HG02588 (cell line): ENCODE data around the gene STARD10.
A peak's percentile ranks its signal among the peaks of the same experiment; 100 is the strongest.
"Not testable (repeated sequence)": the region's sequence is repeated elsewhere in the genome, so short reads cannot be mapped to it uniquely, and the experiment has no call there.

Source experiments
- ATAC-seq: cut with Tn5 transposase; IDR thresholded peaks from one replicate; pipeline ENCODE4 v1.9.1; 2021; ENCODE audit warnings: mild to moderate bottlenecking, moderate library complexity; ENCODE audit not compliant: unreplicated experiment

The STARD10 gene, protein sequence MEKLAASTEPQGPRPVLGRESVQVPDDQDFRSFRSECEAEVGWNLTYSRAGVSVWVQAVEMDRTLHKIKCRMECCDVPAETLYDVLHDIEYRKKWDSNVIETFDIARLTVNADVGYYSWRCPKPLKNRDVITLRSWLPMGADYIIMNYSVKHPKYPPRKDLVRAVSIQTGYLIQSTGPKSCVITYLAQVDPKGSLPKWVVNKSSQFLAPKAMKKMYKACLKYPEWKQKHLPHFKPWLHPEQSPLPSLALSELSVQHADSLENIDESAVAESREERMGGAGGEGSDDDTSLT

GRCh38 chr11:72793425-72794367 is at the start of gene STARD10:
Gene STARD10 (minus strand): TSS chr11:72794047. CDS start chr11:72781181, 12,866 bp downstream.
- ATAC-seq = peak; percentile 90

DNA sequence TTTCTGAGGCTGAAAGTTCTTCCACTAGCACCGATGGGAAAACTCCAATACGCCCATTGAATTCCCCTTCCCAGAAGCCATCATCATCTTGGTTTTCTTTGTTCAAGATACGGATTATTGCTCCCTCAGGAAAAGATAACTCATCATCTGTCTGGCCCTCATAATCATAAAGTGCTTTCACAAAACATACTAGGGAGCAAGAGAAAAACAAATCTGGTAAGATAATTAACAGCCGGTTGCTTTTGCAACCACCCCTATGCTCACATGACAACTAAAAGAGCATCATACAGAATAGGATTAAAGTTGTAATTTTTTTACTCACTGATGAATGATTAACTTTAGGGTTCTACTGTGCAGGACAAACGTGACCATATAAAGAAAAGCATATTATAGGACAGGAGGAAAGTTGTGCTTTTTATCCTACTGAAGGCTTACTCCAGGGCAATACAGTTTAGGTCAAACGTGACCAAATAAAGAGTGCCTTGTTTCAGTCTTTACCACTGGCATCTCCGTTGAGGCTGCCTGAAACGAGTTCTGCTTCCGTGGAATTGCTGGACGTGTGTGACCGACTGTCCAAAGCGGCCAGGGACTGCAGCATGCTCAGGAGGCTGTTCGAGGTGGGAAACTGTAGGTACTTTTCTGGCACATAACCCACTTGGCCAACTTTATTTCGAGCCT is 48.9 kb upstream of the STARD10 start:
- ATAC-seq = no peak

DNA sequence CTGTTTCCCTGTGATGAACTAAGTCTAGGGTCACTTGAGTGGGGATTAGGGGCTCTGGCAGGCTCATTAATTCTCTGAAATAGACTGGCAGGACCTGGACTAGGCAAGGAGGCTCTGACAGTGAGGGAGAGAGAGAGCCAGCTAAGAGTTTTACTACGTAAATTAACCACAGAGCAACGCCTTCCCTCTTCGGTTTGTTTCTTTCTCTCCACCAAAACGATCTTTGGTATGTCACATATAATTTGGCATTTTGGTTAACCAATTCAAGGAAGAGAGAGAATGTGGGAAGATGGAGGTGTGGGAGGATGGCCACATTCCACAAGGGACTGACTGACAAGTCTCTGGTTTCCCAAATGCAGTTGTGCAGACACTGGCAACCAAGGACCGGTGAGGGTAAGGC is 48.3 kb upstream of the STARD10 start:
- no peak for ATAC-seq

- no peak for ATAC-seq
These were observed 47.5 kb upstream of the STARD10 start for GRCh38 chr11:72841397-72841796.

GRCh38 chr11:72840780-72841179 is 46.9 kb upstream of the STARD10 start:
- ATAC-seq = no peak

GRCh38 chr11:72838691-72839305 is 45.0 kb upstream of the STARD10 start:
- no peak for ATAC-seq

- ATAC-seq = no peak
These were observed 42.3 kb upstream of the STARD10 start for GRCh38 chr11:72836111-72836510.

DNA sequence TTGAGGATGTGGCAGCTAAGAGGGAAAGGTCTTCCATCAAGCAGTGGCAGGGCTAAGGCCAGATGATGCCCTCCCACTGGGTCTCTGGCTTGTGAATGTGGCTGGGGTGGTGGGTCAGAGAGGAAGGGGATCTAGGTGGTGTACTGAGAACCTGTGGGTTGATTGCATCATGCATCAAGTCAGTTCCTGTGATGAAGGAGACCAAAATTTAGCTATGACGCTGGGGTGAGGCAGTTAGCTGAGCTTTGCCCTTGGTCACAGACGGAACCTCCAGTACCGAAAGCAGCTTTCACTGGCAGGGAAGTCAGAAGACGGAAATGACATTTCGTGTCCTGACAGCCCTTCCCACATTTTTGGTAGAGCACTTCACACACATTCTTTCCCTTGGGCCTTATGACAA is 41.1 kb upstream of the STARD10 start:
- no peak for ATAC-seq

GRCh38 chr11:72833811-72834493 is 40.1 kb upstream of the STARD10 start:
- ATAC-seq = no peak

GRCh38 chr11:72833083-72833733 is 39.4 kb upstream of the STARD10 start:
- ATAC-seq = no peak

GRCh38 chr11:72832301-72833082 is 38.6 kb upstream of the STARD10 start:
- no peak for ATAC-seq

- no peak for ATAC-seq
These were observed 37.9 kb upstream of the STARD10 start for GRCh38 chr11:72831521-72832300.

DNA sequence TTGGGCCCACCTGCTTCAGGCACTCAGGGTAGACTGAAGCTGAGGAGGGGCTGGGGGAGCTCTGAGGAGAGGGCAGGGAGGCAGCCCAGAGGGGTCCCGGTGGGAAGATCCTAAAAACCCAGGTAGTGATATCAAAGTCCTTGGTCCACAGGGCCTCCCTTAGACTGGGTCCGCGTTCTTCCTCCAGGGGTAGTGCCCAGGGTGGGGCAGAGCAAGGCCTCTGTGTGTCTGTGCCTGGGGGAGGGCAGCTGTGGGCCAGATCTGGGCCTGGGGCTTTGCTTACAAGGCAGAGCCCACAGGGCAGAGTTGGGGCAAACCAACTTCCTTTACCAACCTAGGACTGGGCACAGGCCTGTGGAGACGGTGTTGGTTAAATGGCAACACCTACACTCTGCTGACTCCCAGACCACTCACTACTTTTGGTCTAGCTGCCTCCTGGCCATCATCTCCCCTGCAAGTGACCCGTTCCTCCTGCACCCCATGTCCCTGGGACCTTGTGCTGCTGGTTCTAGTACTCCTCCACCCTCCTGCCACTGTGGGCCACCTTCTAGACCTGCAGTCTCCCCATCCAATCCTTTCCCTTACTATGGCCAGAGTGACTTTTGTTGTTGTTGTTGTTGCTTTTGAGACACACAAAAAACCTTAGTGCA is 36.2 kb upstream of the STARD10 start:
- no peak for ATAC-seq

DNA sequence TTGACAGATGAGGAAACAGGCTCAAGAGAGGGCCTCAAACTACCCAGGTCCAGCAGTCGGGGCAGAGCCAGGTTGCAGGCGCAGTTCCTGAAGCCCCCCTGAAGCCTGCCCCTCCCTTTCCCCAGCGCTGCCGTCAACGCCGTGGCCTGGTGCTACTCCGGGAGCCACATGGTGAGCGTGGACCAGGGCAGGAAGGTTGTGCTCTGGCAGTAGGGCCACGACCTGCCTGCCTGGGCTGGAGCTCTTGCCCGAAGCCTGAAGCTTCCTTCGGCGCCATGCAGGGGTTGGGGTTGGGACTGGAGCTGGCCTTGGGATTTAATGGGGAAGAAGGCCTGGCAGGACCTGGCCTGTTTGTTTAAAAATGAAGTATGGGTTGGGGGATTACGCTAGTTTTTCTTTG is 35.3 kb upstream of the STARD10 start:
- ATAC-seq = no peak

GRCh38 chr11:72828692-72829101 is 34.9 kb upstream of the STARD10 start:
- no peak for ATAC-seq

GRCh38 chr11:72828081-72828567 is 34.3 kb upstream of the STARD10 start:
- ATAC-seq = no peak

DNA sequence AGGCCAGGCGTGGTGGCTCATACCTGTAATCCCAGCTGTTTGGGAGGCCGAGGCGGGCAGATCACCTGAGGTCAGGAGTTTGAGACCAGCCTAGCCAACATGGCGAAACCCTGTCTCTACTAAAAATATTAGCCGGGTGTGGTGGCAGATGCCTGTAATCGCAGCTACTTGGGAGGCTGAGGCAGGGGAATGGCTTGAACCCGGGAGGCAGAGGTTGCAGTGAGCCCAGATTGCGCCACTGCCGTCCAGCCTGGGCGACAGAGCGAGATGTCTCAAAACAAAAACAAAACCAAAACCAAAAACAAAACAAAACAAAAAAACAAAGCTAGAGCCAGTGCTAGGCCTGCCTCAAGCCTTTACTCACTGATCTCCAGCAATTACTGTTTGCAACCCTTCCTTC is 33.8 kb upstream of the STARD10 start:
- ATAC-seq = not testable (repeated sequence)
